CD14-positive monocyte (primary cell): Measurements from ENCODE around the gene ANTXR2. TPM values are rescaled to one million over a fixed set of nuclear protein-coding genes. Genes with fewer than 3 reads are reported as not detected.

Experiments used
- DNase-seq, 3 donors: peaks; one replicate each; pipeline ENCODE4 v3.0.0-alpha.2; 2011 to 2022
- H2AFZ ChIP-seq: 2 replicates; pipeline ENCODE4 v1.6.0; 2012; ENCODE audit warnings: mild to moderate bottlenecking, low read depth, low read length, inconsistent platforms; ENCODE audit not compliant: insufficient read depth, poor library complexity, severe bottlenecking
- H3K27ac ChIP-seq, 2 donors: 1 replicate in 1 of 2; 2 replicates in 1 of 2; pipeline ENCODE4 v1.5.1; 2012 to 2013; ENCODE audit warnings: low read length in 2 of 2, control low read depth in 1 of 2, inconsistent platforms in 1 of 2, low read depth in 1 of 2, mild to moderate bottlenecking in 1 of 2
- H3K27me3 ChIP-seq, 2 donors: one replicate each; pipeline versions ENCODE4 v1.6.0 to v1.6.1; 2011 to 2013; ENCODE audit warnings: low read length in 2 of 2; ENCODE audit not compliant: control insufficient read depth in 2 of 2, insufficient read depth in 2 of 2
- H3K36me3 ChIP-seq, 2 donors: replicated peaks in 1 of 2; 1 replicate in 1 of 2; 2 replicates in 1 of 2; pipeline versions ENCODE4 v1.5.1 to v1.6.1; 2012 to 2013; ENCODE audit warnings: low read length in 2 of 2, control low read depth in 1 of 2, inconsistent platforms in 1 of 2, mild to moderate bottlenecking in 1 of 2; ENCODE audit not compliant: insufficient read depth in 2 of 2, control insufficient read depth in 1 of 2
- H3K4me1 ChIP-seq, 2 donors: 1 replicate in 1 of 2; 2 replicates in 1 of 2; pipeline versions ENCODE4 v1.5.1 to v1.6.1; 2012 to 2013; ENCODE audit warnings: low read length in 2 of 2, control low read depth in 1 of 2, inconsistent platforms in 1 of 2, mild to moderate bottlenecking in 1 of 2, moderate library complexity in 1 of 2; ENCODE audit not compliant: insufficient read depth in 2 of 2, control insufficient read depth in 1 of 2
- H3K4me2 ChIP-seq: replicated peaks from 2 replicates; pipeline ENCODE3; 2012; ENCODE audit warnings: low read length, moderate library complexity, mild to moderate bottlenecking; ENCODE audit not compliant: poor library complexity, severe bottlenecking; ENCODE audit errors: extremely low read depth
- H3K4me3 ChIP-seq, 3 experiments: fragments of 200-600 bp in 1 of 3; sonication (generic) in 1 of 3; replicated peaks in 1 of 3; 1 replicate in 2 of 3; 2 replicates in 1 of 3; pipeline ENCODE4 v1.5.1; 2011 to 2013; ENCODE audit warnings: low read length in 3 of 3, mild to moderate bottlenecking in 3 of 3, control low read depth in 2 of 3, low read depth in 2 of 3, inconsistent platforms in 1 of 3, moderate library complexity in 1 of 3
- H3K79me2 ChIP-seq: 2 replicates; pipeline ENCODE4 v1.6.0; 2012; ENCODE audit warnings: mild to moderate bottlenecking, control low read depth, inconsistent platforms, low read length, moderate library complexity; ENCODE audit not compliant: insufficient read depth
- H3K9ac ChIP-seq: 2 replicates; pipeline ENCODE4 v1.6.0; 2017; ENCODE audit warnings: low read length, mild to moderate bottlenecking; ENCODE audit not compliant: insufficient read depth, poor library complexity, severe bottlenecking
- H3K9me3 ChIP-seq, 2 donors: replicated peaks in 1 of 2; 1 replicate in 1 of 2; 2 replicates in 1 of 2; pipeline versions ENCODE4 v1.5.1 to v1.6.1; 2012 to 2013; ENCODE audit warnings: low read length in 2 of 2, control low read depth in 1 of 2; ENCODE audit not compliant: control insufficient read depth in 1 of 2, insufficient read depth in 1 of 2
- H4K20me1 ChIP-seq: 2 replicates; pipeline ENCODE4 v1.6.0; 2012; ENCODE audit warnings: mild to moderate bottlenecking, low read length, control low read depth, moderate library complexity; ENCODE audit not compliant: insufficient read depth
- H3K27ac Mint-ChIP-seq, 7 donors: one replicate each; pipeline ENCODE4 v1.8.0; 2020; ENCODE audit warnings: mild to moderate bottlenecking in 7 of 7, mixed read lengths in 7 of 7, moderate library complexity in 6 of 7, inconsistent platforms in 2 of 7
- H3K27me3 Mint-ChIP-seq, 3 donors: one replicate each; pipeline ENCODE4 v1.8.0; 2021 to 2022; ENCODE audit warnings: low read depth in 3 of 3, mild to moderate bottlenecking in 3 of 3, mixed read lengths in 3 of 3, moderate library complexity in 3 of 3, inconsistent platforms in 1 of 3
- H3K36me3 Mint-ChIP-seq, 2 donors: one replicate each; pipeline ENCODE4 v1.8.0; 2020; ENCODE audit warnings: mixed read lengths in 2 of 2, inconsistent platforms in 1 of 2, mild to moderate bottlenecking in 1 of 2
- H3K4me1 Mint-ChIP-seq: one replicate; pipeline ENCODE4 v1.8.0; 2020; ENCODE audit warnings: mild to moderate bottlenecking, mixed read lengths
- H3K4me3 Mint-ChIP-seq, 2 donors: one replicate each; pipeline ENCODE4 v1.8.0; 2020; ENCODE audit warnings: mild to moderate bottlenecking in 2 of 2, mixed read lengths in 2 of 2, moderate library complexity in 1 of 2
- H3K9me3 Mint-ChIP-seq, 7 donors: one replicate each; pipeline ENCODE4 v1.8.0; 2020 to 2022; ENCODE audit warnings: mixed read lengths in 7 of 7, mild to moderate bottlenecking in 6 of 7, moderate library complexity in 6 of 7, inconsistent platforms in 2 of 7
- CTCF ChIP-seq: fragments of 200-600 bp; IDR thresholded peaks from one replicate; pipeline ENCODE4 v1.8.0; 2022; ENCODE audit warnings: antibody characterized with exemption, mild to moderate bottlenecking
- WGBS: methylation state at CpG from one replicate; pipeline ENCODE4 v1.1.5; 2013; ENCODE audit warnings: missing lambda C conversion rate; ENCODE audit not compliant: insufficient coverage; 5-methylcytosine and 5-hydroxymethylcytosine counted together
- intact Hi-C, 2 donors: fragments of 100-400 bp; cut with micrococcal nuclease; formaldehyde crosslinking; loops; one replicate each; pipeline versions ENCODE4 v1.15.0 to v1.15.1; 2023
- polyA plus RNA-seq, 3 donors: library from polyadenylated mRNA; depleted of rRNA in 1 of 3; unstranded in 2 of 3; stranded (reverse) in 1 of 3; fragments of 300-500 nt in 2 of 3; fragments of >200 nt in 1 of 3; fragmentation: Illumina TruSeq in 2 of 3; gene quantifications; 1 replicate in 2 of 3; 2 replicates in 1 of 3; pipeline ENCODE4 v1.2.3, GENCODE V29; 2012 to 2021

ANTXR2 gene
- polyA plus RNA-seq, 3 donors: 15.4 to 69.6 (median 59.2) TPM

GRCh38 chr4:79982601-79983322 is 90.3 kb downstream of the ANTXR2 start:
- Histone ChIP-seq H4K20me1 (peaks cover 32% of the 10 kb centered on the region), H3K27me3 (no peaks in the 10 kb centered on the region), H2AFZ (no peak overlapping the region), H3K36me3 (peaks cover 43 to 80% of the 10 kb centered on the region in 2 donors), H3K9ac (no peak overlapping the region), H3K4me3 (no peak overlapping the region), H3K79me2 (peaks cover 22% of the 10 kb centered on the region), H3K9me3 (no peaks in the 10 kb centered on the region), H3K4me1 (peaks cover 0 to 7% of the 10 kb centered on the region in 2 donors), H3K27ac (no peak overlapping the region), H3K4me2 (no peak overlapping the region)
- Mint-ChIP-seq H3K4me1 (peaks cover 12% of the 10 kb centered on the region), H3K36me3 (peaks cover 60 to 73% of the 10 kb centered on the region in 2 donors), H3K4me3 (no peak overlapping the region), H3K9me3 (peaks cover 0 to 6% (median 0%) of the 10 kb centered on the region in 7 donors), H3K27me3 (no peaks in the 10 kb centered on the region), H3K27ac (no peak overlapping the region)
- no peak for DNase-seq
- WGBS: no CpG with 5 or more reads among the region's 1 CpG
- intact Hi-C loops: no loop called here
- no peak for TF ChIP-seq CTCF

- no peak overlapping the region for H3K4me2 ChIP-seq
- H2AFZ ChIP-seq: no peak overlapping the region
- H3K27ac Mint-ChIP-seq: no peak overlapping the region
- no peak overlapping the region for H3K9ac ChIP-seq
- no peaks in the 10 kb centered on the region for H3K27me3 ChIP-seq
- no peaks in the 10 kb centered on the region for H3K4me1 Mint-ChIP-seq
- peaks cover 0 to 3% (median 0%) of the 10 kb centered on the region in 7 donors for H3K9me3 Mint-ChIP-seq
- no peak for DNase-seq
- peaks cover 73 to 83% of the 10 kb centered on the region in 2 donors for H3K36me3 Mint-ChIP-seq
- no peak overlapping the region for H3K4me3 Mint-ChIP-seq
- H3K9me3 ChIP-seq: no peaks in the 10 kb centered on the region
- no peak overlapping the region for H3K4me3 ChIP-seq
- peaks cover 9% of the 10 kb centered on the region for H4K20me1 ChIP-seq
- no peaks in the 10 kb centered on the region for H3K4me1 ChIP-seq
- WGBS: no CpG with 5 or more reads among the region's 2 CpGs
- intact Hi-C loops: no loop called here
- peaks cover 2% of the 10 kb centered on the region for H3K79me2 ChIP-seq
- H3K27ac ChIP-seq: no peak overlapping the region
- H3K27me3 Mint-ChIP-seq: no peaks in the 10 kb centered on the region
- no peak for TF ChIP-seq CTCF
- peaks cover 60 to 94% of the 10 kb centered on the region in 2 donors for H3K36me3 ChIP-seq
These were observed 92.6 kb downstream of the ANTXR2 start for GRCh38 chr4:79980448-79980847.
